Hair follicle dermal papilla cell (primary cell): ENCODE results near the gene TRIM51G. TPM values are rescaled to one million over a fixed set of nuclear protein-coding genes. Genes with fewer than 3 reads are reported as not detected.

Experiments used
- total RNA-seq: library from RNA; depleted of rRNA; stranded (reverse); fragments of >200 nt; gene quantifications from 2 replicates; pipeline ENCODE4 v1.2.3, GENCODE V29; 2012

TRIM51G gene, protein sequence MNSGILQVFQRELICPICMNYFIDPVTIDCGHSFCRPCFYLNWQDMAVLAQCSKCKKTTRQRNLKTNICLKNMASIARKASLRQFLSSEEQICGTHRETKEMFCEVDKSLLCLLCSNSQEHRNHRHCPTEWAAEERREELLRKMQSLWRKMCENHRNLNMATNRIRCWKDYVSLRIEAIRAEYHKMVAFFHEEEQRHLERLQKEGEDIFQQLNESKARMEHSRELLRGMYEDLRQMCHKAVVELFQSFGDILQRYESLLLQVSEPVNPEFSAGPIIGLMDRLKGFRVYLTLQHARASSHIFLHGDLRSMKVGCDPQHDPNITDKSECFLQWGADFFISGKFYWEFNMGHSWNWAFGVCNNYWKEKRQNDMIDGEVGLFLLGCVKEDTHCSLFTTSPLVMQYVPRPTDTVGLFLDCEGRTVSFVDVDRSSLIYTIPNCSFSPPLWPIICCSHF
- total RNA-seq = not detected in 2 replicates

DNA sequence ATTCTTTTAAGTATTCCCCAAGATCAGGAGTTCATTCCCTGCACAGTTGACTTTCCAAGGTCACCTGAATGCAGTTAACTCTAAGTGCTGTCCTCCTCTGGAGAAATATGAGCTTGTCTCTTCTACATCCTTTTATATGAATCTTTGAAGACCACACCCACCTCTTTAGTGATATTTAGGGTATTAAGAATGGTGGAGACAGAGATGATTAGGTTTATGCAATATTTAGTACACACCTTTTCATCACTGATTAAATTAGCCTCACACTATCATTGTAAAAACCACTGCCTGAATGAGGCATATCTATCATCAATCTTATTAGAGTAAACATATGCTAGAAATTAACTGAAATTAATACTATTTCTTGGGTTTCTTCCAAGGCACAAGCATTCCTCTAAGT lies at the start of gene TRIM51G:
Gene TRIM51G (minus strand): TSS at position 101 of the 400 bp plus-strand sequence. CDS start 2,190 bp downstream, outside the sequence.

DNA sequence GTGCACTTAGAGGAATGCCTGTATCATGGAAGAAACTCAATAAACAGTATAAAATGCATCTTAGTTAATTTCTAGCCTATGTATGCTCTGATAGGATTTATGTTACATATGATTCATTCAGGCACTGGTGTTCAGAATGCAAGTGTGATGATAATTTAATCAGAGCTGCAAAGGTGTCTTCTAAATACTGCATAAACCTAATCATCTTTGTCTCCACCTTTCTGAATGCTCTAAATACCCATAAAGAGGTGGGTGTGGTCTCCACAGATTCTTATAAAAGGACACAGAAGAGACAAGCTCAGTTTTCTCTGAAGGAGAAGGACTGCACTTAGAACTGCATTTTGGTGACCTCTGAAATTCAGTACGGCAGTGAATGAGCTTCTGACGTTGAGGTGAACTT lies 44.8 kb upstream of the TRIM51G start, which contains the start of gene TRIM49B:
Gene TRIM49B (plus strand): TSS at position 301 of the 400 bp plus-strand sequence. CDS start 2,777 bp downstream, outside the sequence.

Other genes with a start within 250 kb of the TRIM51G start
- gene TRIM49B, start 44.9 kb upstream of the TRIM51G start, total RNA-seq = not detected in 2 replicates
- not detected in 2 replicates for gene TRIM64C, start 75.2 kb upstream of the TRIM51G start, total RNA-seq
- gene FOLH1, start 224.7 kb upstream of the TRIM51G start, total RNA-seq = 1.3 TPM in 2 replicates